Astrocyte (in vitro differentiated cells and primary cell): Measurements from ENCODE around the gene TLE1. TPM values are rescaled to one million over a fixed set of nuclear protein-coding genes. Genes with fewer than 3 reads are reported as not detected.
A peak's percentile ranks its signal among the peaks of the same experiment; 100 is the strongest.

Experiments used
- DNase-seq: peaks from one replicate; pipeline ENCODE4 v3.0.0-alpha.2; 2010; ENCODE audit warnings: low read depth
- FAIRE-seq: peaks from 2 replicates; lab custom pipeline; 2011; peaks lifted over from hg19 to GRCh38; lab: Jason Lieb, UNC
- H2AFZ ChIP-seq: 2 replicates; pipeline ENCODE4 v1.6.0; 2012; ENCODE audit warnings: low read depth, low read length, inconsistent platforms
- H3K27ac ChIP-seq: 2 replicates; pipeline ENCODE4 v1.5.1; 2011; ENCODE audit warnings: low read depth, low read length, inconsistent platforms
- H3K27me3 ChIP-seq: 2 replicates; pipeline ENCODE4 v1.6.0; 2011; ENCODE audit warnings: low read length, inconsistent platforms; ENCODE audit not compliant: insufficient read depth
- H3K36me3 ChIP-seq: 2 replicates; pipeline ENCODE4 v1.5.1; 2011; ENCODE audit warnings: low read length, inconsistent platforms; ENCODE audit not compliant: insufficient read depth
- H3K4me1 ChIP-seq: 2 replicates; pipeline ENCODE4 v1.5.1; 2011; ENCODE audit warnings: low read length, inconsistent platforms; ENCODE audit not compliant: insufficient read depth
- H3K4me2 ChIP-seq: 2 replicates; pipeline ENCODE4 v1.6.0; 2012; ENCODE audit warnings: low read length, inconsistent platforms
- H3K4me3 ChIP-seq: 2 replicates; pipeline ENCODE4 v1.5.1; 2011; ENCODE audit warnings: low read depth, mild to moderate bottlenecking, low read length, inconsistent platforms; ENCODE audit not compliant: insufficient read depth
- H3K79me2 ChIP-seq: 2 replicates; pipeline ENCODE4 v1.6.0; 2012; ENCODE audit warnings: mild to moderate bottlenecking, low read length, inconsistent platforms; ENCODE audit not compliant: insufficient read depth
- H3K9ac ChIP-seq: 2 replicates; pipeline ENCODE4 v1.6.0; 2012; ENCODE audit warnings: mild to moderate bottlenecking, low read length, inconsistent platforms
- H3K9me3 ChIP-seq: 2 replicates; pipeline ENCODE4 v1.5.1; 2012; ENCODE audit warnings: low read depth, mild to moderate bottlenecking, low read length, inconsistent platforms; ENCODE audit not compliant: insufficient read depth
- H4K20me1 ChIP-seq: 2 replicates; pipeline ENCODE4 v1.6.0; 2012; ENCODE audit warnings: low read length, inconsistent platforms; ENCODE audit not compliant: insufficient read depth
- H3K27ac Mint-ChIP-seq: one replicate; pipeline ENCODE4 v1.8.0; 2021; ENCODE audit warnings: mild to moderate bottlenecking, mixed read lengths; ENCODE audit not compliant: unreplicated experiment
- H3K27me3 Mint-ChIP-seq: one replicate; pipeline ENCODE4 v1.8.0; 2021; ENCODE audit warnings: low read depth, mixed read lengths; ENCODE audit not compliant: unreplicated experiment
- H3K36me3 Mint-ChIP-seq: one replicate; pipeline ENCODE4 v1.8.0; 2021; ENCODE audit warnings: low read depth, mixed read lengths; ENCODE audit not compliant: unreplicated experiment
- H3K4me1 Mint-ChIP-seq: one replicate; pipeline ENCODE4 v1.8.0; 2021; ENCODE audit warnings: low read depth, mixed read lengths; ENCODE audit not compliant: unreplicated experiment
- H3K4me3 Mint-ChIP-seq: one replicate; pipeline ENCODE4 v1.8.0; 2021; ENCODE audit warnings: mild to moderate bottlenecking, moderate library complexity, mixed read lengths; ENCODE audit not compliant: unreplicated experiment
- H3K9me3 Mint-ChIP-seq: one replicate; pipeline ENCODE4 v1.8.0; 2021; ENCODE audit warnings: mild to moderate bottlenecking, mixed read lengths; ENCODE audit not compliant: unreplicated experiment
- CTCF ChIP-seq: IDR thresholded peaks from 2 replicates; pipeline ENCODE4 v1.5.1; 2011; ENCODE audit warnings: low read depth, mild to moderate bottlenecking, inconsistent platforms, low read length, moderate library complexity; ENCODE audit not compliant: insufficient read depth
- EZH2 ChIP-seq: IDR thresholded peaks from 2 replicates; pipeline ENCODE4 v1.6.1; 2012; ENCODE audit warnings: mild to moderate bottlenecking, low read length, inconsistent platforms; ENCODE audit not compliant: insufficient read depth
- total RNA-seq: library from RNA; stranded (reverse); gene quantifications from 2 replicates; pipeline ENCODE4 v1.2.1, GENCODE V29; 2021

Gene TLE1
- total RNA-seq, 1 donor from 2014 or later, result 29.6 TPM

GRCh38 chr9:81535542-81536241 is 153.7 kb downstream of the TLE1 start:
- peaks cover 7% of the 10 kb centered on the region for H3K4me1 ChIP-seq
- H3K4me2 ChIP-seq, result peak overlapping the region; percentile 27
- no peaks in the 10 kb centered on the region for H3K36me3 ChIP-seq
- H4K20me1 ChIP-seq, result no peaks in the 10 kb centered on the region
- TF ChIP-seq EZH2 (no peak), CTCF (no peak)
- no peaks in the 10 kb centered on the region for H3K27me3 Mint-ChIP-seq
- no peak for FAIRE-seq
- H2AFZ ChIP-seq, result peak overlapping the region; percentile 24
- H3K36me3 Mint-ChIP-seq, result no peaks in the 10 kb centered on the region
- H3K4me3 ChIP-seq, result no peak overlapping the region
- no peak overlapping the region for H3K9ac ChIP-seq
- peaks cover 11% of the 10 kb centered on the region for H3K4me1 Mint-ChIP-seq
- H3K27ac Mint-ChIP-seq, result no peak overlapping the region
- H3K27me3 ChIP-seq, result no peaks in the 10 kb centered on the region
- no peak overlapping the region for H3K4me3 Mint-ChIP-seq
- H3K27ac ChIP-seq, result no peak overlapping the region
- H3K79me2 ChIP-seq, result no peaks in the 10 kb centered on the region
- peak; percentile 80 for DNase-seq
- no peaks in the 10 kb centered on the region for H3K9me3 Mint-ChIP-seq
- H3K9me3 ChIP-seq, result no peaks in the 10 kb centered on the region

- no peaks in the 10 kb centered on the region for H3K9me3 Mint-ChIP-seq
- H3K4me1 Mint-ChIP-seq, result peaks cover 18% of the 10 kb centered on the region
- H3K4me1 ChIP-seq, result peaks cover 7% of the 10 kb centered on the region
- H3K4me2 ChIP-seq, result no peak overlapping the region
- H3K27ac Mint-ChIP-seq, result peak overlapping the region; percentile 87
- FAIRE-seq (no peak), DNase-seq (no peak)
- no peak overlapping the region for H3K27ac ChIP-seq
- no peaks in the 10 kb centered on the region for H3K27me3 ChIP-seq
- H3K4me3 ChIP-seq, result no peak overlapping the region
- TF ChIP-seq EZH2, result no peak
- no peak for TF ChIP-seq CTCF
- no peak overlapping the region for H3K4me3 Mint-ChIP-seq
- H4K20me1 ChIP-seq, result no peaks in the 10 kb centered on the region
- H3K79me2 ChIP-seq, result no peaks in the 10 kb centered on the region
- no peaks in the 10 kb centered on the region for H3K36me3 Mint-ChIP-seq
- H3K27me3 Mint-ChIP-seq, result no peaks in the 10 kb centered on the region
- H3K9me3 ChIP-seq, result no peaks in the 10 kb centered on the region
- H2AFZ ChIP-seq, result no peak overlapping the region
- H3K36me3 ChIP-seq, result no peaks in the 10 kb centered on the region
- no peak overlapping the region for H3K9ac ChIP-seq
Measured at GRCh38 chr9:81534138-81534875, 155.0 kb downstream of the TLE1 start.

Other genes with a start within 250 kb of the TLE1 start
- gene SPATA31D4, start 238.9 kb upstream of the TLE1 start, total RNA-seq, result not detected in 2 replicates